GM21423 (cell line): ENCODE data around the gene RNF217.
"Not testable (repeated sequence)": the region's sequence is repeated elsewhere in the genome, so short reads cannot be mapped to it uniquely, and the experiment has no call there.

Source experiments
- ATAC-seq: cut with Tn5 transposase; IDR thresholded peaks from one replicate; pipeline ENCODE4 v1.9.1; 2021; ENCODE audit warnings: mild to moderate bottlenecking, moderate library complexity; ENCODE audit not compliant: unreplicated experiment

The RNF217 gene, protein sequence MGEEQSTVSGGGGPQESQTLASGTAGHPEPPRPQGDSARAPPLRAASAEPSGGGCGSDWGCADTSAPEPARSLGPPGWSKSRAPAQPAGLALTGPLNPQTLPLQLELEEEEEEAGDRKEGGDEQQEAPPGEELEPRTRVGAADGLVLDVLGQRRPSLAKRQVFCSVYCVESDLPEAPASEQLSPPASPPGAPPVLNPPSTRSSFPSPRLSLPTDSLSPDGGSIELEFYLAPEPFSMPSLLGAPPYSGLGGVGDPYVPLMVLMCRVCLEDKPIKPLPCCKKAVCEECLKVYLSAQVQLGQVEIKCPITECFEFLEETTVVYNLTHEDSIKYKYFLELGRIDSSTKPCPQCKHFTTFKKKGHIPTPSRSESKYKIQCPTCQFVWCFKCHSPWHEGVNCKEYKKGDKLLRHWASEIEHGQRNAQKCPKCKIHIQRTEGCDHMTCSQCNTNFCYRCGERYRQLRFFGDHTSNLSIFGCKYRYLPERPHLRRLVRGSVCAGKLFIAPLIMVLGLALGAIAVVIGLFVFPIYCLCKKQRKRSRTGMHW

DNA sequence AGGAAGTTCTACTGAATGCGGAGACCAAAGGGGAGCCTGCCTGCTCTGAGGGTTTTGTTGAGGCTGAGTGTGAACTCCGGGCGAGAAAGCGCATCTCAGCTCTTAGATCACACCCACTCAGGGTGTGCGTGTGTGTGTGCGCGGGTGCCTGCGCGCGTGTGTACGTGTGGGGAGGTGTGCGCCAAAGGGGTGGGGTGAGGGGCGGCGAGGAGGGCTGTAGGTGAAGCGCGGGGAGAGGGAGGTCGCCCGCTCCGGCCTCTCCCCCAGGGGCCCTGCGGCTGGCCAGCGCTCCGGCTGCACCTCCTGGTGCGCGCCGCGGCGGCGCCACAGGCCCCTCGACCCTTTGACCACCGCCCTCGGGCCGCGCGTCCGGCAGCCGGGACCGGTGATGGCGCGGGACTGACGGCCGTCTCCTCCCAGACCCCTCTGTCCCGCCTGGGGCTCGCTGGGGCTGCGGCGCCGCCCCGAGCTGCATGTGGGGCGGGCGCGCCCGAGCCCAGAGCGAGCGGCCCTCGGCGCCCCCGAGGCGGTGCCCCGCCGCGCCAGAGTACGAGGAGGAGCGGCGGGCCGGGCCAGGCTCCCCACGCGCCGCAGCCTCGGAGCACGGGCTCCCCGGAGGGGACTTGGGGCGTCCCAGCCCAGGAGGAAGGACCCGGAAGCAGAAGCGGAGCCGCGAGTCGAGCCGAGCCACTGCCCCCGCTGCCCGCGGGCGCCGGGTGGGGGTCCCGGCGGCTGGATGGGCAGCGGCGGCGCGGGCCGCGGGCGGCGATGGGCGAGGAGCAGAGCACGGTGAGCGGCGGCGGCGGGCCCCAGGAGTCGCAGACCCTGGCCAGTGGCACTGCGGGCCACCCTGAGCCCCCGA, at the start of gene RNF217:
Gene RNF217 (plus strand): TSS at position 661 of the 862 bp plus-strand sequence. CDS start 108 bp downstream, at position 769.
- ATAC-seq, result no peak

DNA sequence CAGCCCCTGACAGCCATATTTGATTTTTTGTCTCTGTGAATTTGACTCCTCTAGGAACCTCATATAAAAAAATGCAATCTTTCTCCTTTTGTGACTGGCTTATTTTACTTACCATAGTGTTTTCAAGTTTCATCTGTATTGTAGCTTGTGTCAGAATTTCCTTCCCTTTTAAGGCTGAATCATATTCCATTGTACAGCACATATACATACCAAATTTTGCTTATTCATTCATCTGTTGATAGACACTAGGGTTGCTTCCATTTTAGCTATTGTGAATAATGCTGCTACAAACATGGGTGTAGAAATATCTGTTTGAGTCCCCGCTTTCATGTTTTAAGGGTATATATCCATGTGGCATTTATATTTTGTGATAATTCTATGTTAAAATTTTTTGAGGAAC, 49.2 kb upstream of the RNF217 start:
- no peak for ATAC-seq

DNA sequence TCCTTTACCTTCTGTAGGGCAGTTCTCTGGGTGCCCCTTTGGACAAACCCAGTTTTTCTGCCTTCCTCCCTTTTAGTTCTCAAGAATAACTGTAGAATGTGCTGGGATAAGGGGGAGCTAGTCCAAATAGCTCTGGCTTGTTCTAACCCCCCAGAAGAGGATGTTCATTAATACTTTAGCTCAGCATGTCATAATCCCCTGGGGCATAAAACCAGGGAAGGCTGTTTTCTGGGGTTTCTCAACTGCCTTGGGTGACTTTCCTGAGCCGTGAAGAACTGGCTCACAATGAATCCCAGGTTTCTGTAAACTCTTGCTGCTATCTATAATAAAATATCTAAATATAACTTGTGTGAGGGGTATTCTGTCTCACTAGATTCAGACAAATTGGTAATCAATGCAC, 44.5 kb upstream of the RNF217 start:
- ATAC-seq, result no peak

DNA sequence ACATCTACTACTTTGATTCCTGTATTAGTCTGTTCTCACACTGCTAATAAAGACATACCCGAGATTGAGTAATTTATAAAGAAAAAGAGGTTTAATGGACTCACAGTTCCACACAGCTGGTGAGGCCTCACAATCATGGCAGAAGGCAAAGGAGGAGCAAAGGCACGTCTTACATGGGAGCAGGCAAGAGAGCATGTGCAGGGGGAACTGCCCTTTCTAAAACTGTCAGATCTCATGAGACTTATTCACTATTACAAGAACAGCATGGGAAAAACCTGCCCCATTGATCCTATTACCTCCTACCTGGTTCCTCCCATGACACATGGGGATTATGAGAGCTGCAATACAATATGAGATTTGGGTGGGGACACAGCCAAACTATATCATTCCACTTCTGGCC, 42.5 kb upstream of the RNF217 start:
- ATAC-seq, result not testable (repeated sequence)

DNA sequence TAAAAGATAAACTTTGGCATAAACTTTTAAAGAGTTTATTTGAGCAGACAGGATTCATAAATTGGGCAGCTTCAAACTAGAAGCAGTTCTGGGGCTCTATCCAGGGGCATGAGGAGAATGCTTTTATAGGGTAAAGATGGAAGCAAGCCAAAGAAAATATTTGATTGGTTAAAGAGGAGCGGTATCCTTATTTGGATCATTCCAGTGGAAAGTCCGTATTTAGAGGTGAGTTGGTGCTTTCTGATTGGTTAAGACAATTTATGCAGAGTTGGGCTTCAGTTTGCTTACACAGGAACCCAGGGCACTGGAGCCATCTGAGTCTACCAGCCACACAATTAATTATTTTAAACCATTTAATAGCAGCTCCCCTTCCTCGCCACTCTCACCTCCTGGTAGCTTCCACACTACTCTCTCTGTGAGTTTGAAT, 37.9 kb upstream of the RNF217 start:
- ATAC-seq, result no peak

DNA sequence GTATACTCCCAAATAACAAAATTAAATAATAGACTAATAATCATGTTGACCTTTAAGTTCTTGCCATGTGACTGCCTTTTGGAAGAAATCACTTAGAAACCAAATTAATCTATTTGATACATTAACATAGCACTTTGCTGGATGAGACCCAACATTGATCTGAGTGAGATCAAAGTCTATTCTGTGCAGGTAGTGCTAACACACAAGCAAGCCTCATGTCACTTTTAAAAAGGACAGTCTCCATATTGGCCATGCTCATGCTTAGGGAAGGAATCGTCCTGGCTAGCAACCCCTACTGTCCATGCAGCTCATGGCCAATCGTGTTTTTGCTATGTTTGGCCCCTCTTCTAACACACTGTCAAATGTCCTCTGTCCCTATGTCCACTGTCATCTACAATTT, 35.8 kb upstream of the RNF217 start:
- no peak for ATAC-seq

DNA sequence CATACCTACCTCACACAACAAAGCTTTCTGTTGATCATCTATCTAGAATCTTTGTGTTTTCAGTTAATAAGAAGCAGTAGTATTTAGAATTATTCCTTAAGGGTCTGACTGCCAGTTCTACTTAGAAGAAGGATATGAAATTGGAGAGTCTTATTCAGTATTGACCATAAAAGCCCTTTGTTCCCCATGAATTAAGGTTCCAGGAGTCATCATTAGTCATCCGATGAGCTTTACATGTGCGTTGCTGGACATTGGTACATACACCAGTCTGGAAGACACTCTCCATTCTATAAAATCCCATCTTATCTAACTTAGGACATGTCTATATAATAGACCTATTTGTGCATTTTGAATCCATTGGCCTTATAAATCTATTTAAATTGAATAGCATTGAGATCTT, 34.4 kb upstream of the RNF217 start:
- no peak for ATAC-seq

DNA sequence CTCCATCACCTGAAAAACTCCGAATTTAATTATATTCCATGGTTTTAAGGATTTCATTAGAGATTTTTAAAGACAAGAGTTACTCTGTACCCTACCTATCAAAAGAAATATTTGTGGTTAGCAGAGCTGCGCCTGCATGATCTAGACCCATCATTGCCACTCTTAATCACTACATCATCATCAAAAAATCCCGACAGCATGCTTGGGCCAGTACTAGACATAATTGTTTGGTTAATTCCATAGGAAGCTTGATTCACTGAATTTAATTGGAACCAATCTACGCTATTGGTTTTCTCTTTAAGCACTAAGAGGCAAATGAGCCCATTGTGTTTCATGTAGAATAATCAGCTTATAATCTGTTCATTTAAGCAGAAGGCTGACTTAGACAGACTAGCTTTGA, 33.4 kb upstream of the RNF217 start:
- ATAC-seq, result no peak

DNA sequence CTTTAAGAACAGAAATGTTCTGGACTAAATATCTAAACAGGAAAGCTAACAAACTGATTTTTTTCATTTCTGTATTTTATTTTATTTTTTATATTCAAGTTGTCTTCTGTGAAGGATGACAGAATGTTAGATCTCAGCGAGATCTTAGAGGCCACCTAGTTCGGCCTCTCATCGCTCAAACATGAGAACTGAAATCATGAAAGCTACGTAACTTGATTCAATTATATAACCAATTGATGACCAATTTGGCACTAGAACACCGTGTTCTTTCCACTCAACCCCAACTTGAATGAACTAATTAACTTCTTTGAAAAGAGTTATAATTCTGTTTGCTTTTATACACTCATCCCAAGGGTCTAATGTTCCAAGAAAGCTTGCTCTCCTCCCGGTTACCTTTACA, 24.6 kb upstream of the RNF217 start:
- no peak for ATAC-seq

DNA sequence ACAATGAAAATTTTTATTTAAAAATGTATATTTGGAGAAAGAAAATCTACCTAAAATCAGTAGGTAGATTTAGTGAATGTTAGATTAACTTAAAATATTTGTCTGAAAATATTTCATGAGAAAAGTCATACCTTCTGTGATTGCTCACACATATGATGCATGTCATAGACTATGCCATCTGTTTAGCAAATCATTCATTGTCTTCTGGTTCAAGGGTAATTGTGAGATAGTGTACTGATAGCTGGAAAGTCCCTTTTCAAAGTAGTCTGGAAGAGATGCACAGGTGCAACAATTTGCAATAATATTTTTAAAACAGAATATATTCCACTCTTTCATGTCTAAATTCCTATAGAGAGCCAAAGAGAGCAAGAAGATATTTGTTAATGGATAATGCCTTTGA, 21.0 kb upstream of the RNF217 start:
- ATAC-seq, result peak; percentile 73

DNA sequence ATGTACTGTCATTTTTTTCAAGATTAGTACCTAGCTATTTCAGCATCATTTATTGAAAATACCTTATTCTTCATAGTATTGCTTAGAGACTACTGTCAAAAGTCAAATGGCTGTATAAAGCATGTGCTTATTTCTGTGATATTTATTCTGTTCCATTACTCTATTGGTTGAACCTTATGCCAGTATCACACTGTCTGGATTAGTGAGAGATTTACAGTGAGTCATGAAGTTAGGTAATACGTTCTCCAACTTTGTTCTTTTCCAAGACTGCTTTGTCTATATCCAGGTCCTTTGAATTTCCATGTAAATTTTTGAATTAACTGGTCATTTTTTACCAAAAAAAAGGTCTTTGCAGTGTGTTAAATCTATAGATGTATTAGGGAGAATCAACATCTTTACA, 18.6 kb upstream of the RNF217 start:
- no peak for ATAC-seq

DNA sequence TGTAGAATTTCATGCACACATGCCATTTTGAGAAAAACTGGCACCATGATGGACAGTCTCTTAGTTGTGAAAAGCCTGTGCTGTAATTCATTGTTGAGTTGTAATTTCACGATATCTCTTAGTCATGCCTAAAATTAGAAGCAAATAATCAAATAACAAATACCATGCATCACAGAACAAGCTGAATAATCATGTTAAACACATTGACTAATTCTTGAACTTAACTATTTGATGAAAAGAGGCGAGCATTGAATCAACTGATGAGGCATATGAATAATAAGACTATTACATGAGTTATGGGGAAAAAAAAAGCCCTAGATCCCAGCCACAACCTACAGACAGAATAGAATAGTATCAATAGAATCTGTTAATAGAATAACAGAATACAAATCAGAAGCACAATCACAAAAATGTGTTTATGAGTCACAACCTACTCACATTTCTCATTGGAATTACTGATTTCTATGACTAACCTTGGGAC, 14.2 kb upstream of the RNF217 start:
- no peak for ATAC-seq

DNA sequence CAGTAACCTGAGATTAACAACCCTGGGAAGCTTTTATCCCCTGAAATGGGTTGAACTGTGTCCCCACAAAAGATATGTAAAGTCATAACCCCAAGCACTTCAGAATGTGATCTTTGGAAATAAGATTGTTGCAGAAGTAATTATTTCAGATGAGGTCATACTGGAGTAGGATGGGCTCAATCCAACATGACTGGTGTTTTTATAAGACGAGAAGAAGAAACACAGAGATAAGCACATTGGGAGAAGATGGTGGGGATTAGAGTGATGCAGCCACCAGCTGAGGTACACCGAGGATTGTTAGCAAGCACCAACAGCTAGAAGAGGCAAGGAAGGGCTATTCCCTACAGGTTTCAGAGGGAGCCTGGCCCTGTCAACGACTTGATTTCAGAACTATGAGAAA, 12.5 kb upstream of the RNF217 start:
- no peak for ATAC-seq

DNA sequence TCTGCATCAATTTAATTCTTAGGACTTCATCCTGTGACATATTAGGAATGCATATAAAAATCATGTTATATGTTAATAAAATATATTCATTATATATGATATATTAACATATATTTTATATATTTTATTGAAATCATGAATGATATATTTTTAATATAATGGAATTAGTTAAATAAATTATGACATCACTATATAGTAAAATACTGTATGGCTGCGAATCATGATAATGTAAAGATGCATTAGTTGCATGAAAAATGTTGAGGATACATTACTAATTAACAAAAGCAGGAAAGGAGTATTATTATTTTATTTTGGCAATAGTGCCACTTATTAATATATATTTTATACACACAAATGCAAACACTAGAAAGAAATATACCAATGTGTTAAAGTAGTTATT, 8.4 kb upstream of the RNF217 start:
- ATAC-seq, result no peak

DNA sequence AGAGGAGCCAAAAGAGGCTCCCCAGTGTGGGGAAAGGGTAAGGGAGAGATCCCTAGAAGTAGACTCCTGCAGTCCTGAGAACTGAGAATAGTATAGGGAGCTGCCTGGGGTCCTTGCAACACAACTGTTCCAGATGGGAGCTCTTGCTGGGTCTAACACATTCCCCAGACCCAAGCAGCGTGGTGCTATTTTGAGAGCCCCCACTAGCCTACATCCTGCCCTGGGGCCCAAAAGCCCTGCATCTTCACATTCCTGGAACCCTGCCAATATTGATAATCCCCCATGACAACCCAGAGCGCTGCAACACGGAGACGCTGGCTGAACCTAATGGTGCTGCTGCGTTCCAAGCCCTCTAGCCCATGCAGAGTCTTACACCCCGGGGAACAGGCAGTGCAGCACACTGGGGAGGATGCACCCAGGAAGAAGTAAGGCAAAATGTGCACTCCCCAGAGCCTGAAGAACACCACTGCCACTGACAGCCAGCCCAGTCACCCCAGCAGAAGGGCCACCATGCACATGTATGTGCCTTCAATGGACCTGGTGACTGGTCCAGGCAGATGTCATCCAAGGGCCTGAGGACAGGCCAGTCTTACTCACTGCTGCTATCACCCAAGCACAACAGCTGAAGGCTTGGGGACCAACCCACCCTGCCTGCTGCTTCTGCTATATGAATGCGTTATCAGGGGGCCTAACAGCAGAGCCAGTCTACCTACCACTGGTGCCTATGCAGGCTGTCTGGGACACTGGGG, 7.0 kb upstream of the RNF217 start:
- no peak for ATAC-seq

DNA sequence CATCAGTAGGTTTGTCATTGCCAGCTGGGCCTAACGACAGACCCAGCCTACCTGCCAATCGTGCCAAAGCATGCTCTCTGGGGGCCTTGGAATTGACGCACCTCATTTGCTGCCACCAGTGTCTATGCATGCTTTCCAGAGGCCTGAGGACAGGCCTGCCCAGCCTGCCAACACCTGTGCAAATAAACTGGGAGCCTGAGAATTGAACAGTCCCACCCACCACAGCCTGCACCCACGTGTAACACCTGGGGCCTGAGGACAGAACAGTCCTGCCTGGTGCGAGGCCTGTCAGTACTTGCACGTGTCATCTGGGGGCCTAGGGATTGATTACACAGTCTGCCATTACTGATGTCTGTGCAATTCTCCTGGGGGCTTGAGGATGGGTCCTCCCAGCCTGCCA, 6.2 kb upstream of the RNF217 start:
- ATAC-seq, result no peak

DNA sequence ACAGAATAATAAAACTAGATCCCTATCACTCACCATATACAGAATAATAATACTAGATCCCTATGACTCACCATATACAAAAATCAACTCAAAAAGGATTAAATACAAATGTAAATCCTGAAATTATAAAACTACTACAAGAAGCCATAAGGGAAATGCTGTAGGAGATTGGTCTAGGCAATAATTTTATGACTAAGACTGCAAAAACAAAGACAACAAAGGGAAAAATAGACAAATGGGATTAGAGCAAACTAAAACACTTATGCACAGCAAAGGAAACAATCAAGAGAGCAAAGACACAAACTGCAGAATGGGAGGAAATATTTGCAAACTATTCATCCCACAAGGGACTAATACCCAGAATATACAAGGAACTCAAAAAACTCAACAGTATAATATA, 4.1 kb upstream of the RNF217 start:
- ATAC-seq, result no peak

DNA sequence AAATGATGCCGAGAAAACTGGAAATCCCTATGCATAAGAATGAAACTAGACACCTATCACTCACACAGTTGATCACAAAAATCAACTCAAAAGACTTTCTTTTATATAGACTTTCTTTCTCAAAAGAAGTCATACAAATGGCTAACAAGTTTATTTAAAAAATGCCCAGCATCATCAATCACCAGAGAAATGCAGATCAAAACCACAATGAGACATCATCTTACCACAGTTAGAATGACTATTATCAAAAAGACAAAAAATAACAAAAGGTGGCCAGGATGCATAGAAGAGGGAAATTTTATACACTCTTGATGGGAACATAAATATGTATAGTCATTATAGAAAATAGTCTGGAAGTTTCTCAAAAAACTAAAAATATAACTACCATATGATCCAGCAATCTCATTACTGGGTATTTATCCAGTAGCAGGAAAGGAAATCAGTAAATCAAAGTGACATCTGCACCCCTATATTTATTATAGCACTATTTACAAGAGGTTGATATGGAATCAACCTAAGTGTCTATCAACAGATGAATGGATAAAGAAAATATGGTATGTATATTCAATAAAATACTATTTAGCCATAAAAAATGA, 3.4 kb upstream of the RNF217 start:
- no peak for ATAC-seq

DNA sequence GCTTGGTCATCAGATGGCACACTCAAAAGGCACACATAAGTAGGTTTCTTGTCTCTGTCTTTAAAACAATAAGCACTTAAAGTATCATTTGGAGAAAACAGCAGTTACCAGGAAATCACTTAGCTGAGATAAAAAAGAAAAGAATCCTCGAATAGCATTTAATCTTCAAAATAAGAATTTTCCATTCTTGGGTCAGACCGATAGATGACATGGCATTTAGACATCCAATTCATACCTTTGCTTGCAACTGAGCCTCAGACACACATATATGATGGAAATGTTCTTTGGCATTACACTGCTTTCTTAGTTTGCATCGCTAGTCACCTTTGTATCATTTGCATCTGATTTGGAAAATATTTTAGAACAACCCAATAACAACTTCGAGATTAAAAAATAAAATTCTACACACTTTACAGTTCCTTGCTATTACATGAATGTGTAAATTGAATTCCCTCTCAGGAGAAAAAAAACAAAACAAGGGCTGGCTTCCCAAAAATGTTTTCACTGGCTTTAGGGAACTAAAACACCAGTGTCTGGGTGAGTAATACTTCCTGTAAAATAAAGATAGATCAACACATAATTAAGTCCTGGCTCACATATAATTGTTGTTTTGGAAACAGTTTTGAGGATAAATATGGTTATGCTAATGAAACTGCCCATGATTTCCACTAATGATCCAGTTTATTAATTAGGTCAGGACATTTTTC, 1.3 kb upstream of the RNF217 start:
- no peak for ATAC-seq

DNA sequence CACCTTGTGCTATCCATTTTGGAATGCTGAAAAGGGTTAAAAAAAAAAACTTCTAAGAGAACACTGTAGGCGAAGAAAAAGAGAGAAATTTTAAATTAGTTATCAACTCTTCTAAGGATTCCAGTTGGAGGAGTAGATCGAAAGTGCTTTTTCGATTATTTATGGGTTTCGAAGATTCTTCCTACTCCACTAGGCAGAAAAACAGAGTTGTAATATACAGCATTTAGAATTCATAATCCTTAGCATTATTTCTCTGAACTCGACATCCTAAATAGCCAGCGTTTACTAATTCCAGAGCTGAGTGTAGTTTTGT, 817 bp upstream of the RNF217 start:
- ATAC-seq, result no peak
